Activated naive CD4-positive, alpha-beta T cell treated with anti-CD3 and anti-CD28 coated beads, Interleukin-2, amount 50 U/mL, for 72 hours (primary cell): ENCODE results near the gene SLC9A1. TPM values are rescaled to one million over a fixed set of nuclear protein-coding genes. Genes with fewer than 3 reads are reported as not detected.

Experiments
- ATAC-seq, 2 donors: fragments of 150-1000 bp; cut with Tn5 transposase; 2 replicates each; pipeline ENCODE4 v1.10.0; 2021; ENCODE audit warnings: mild to moderate bottlenecking in 2 of 2, moderate library complexity in 2 of 2
- DNase-seq, 2 donors: peaks; one replicate each; pipeline ENCODE4 v3.0.0; 2021 to 2022; ENCODE audit warnings: low spot score in 2 of 2
- H3K27ac Mint-ChIP-seq, 2 donors: one replicate each; pipeline ENCODE4 v1.8.0; 2022; ENCODE audit warnings: mild to moderate bottlenecking in 2 of 2, mixed read lengths in 2 of 2
- H3K36me3 Mint-ChIP-seq, 2 donors: one replicate each; pipeline ENCODE4 v1.8.0; 2022; ENCODE audit warnings: mixed read lengths in 2 of 2
- H3K9me3 Mint-ChIP-seq, 2 donors: one replicate each; pipeline ENCODE4 v1.8.0; 2022; ENCODE audit warnings: mixed read lengths in 2 of 2
- total RNA-seq, 2 donors: library from RNA; stranded (reverse); gene quantifications; one replicate each; pipeline ENCODE4 v1.2.3, GENCODE V29; 2022

SLC9A1 gene
- total RNA-seq, 2 donors from 2014 or later = 16.2 to 18.8 TPM

DNA sequence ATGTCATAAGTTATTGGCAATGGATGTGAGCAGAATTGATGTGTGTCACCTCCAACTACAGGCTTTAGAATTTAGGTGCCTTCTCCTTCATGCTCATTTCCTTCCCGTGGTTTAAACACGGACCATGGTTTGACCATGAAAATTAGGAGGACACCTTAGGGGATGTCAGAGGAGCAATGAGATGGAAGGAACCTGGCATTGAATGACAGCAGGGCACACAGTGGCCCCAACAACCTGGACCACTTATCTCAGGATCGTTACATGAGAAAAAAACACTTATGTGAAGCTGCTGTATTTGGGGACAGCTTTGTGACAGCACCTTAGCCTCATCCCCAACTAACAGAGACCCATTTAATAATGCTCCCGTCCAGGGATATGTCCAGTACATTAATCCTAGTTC lies 70.8 kb downstream of the SLC9A1 start:
- Mint-ChIP-seq H3K9me3 (peaks cover 0 to 5% of the 10 kb centered on the region in 2 donors), H3K27ac (no peak overlapping the region), H3K36me3 (no peaks in the 10 kb centered on the region)
- ATAC-seq (no peak), DNase-seq (no peak)

DNA sequence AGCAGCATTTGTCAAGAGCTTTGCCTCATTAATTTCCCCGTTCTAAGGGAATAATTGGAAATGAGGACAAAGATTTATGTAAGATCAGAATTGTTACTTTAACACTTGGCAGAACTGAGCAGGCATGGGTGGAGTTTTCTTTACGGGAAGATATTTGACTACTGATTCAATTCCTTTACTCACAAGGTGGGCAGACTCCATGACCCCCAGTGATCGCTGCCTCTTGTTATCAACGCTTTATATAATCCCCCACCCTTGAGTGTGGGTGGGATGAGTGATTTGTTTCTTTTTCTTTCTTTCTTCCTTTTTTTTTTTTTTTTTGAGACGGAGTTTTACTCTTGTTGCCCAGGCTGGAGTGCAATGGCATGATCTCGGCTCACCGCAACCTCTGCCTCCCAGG lies 77.0 kb downstream of the SLC9A1 start:
- Mint-ChIP-seq H3K9me3 (no peaks in the 10 kb centered on the region), H3K36me3 (no peaks in the 10 kb centered on the region), H3K27ac (no peak overlapping the region)
- ATAC-seq (no peak), DNase-seq (no peak)

DNA sequence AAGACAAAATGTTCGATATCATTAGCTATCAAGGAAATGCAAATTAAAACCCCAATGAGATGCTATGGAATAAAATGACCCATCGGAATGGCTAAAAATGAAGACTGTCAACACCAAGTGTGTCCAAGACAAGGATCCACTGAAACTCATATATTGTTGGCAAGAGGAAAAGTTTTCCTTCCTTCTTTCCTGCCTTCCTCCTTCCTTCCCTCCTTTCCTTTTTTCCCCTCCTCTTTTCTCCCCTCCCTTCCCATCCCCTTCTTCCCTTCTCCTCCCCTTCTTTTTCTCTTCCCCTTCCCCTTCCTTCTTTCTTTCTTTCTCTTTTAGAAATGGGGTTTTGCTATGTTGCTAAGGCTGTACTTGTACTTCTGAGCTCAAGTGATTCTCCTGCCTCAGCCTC lies 78.1 kb downstream of the SLC9A1 start:
- no peak for DNase-seq
- no peak for ATAC-seq
- H3K9me3 Mint-ChIP-seq = no peaks in the 10 kb centered on the region
- H3K36me3 Mint-ChIP-seq = no peaks in the 10 kb centered on the region
- H3K27ac Mint-ChIP-seq = no peak overlapping the region

DNA sequence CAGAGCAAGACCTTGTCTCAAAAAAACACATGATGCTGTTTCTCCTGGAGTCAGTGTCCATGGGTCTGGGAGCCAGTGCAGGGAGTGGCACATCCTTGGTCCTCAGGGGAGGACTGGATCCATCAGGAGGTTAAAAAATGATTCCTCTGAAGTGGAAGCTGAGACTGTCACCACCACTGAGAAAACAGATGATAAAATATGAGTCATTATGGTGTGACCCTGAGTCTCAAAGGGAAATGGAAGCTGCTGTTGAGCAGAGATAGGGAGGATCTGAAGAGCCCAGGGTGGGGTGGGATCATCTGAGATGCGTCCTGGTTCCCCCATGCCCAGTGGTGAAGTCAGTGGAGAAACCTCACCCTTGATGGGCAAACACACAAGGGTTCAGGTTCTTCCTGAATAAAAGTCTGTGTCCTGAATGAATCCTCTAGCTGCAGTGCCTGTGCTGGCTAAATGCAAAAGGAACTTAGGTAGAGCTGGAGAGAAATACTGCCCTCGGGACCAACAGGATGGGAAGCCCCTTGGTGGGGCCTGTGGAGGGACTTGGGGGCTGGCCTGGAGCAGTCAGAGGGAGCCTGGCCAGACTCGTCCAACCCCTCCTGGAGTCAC lies 80.6 kb downstream of the SLC9A1 start:
- ATAC-seq = peak; percentile 24 to 29
- no peaks in the 10 kb centered on the region for H3K36me3 Mint-ChIP-seq
- H3K27ac Mint-ChIP-seq = no peak overlapping the region
- DNase-seq = no peak
- H3K9me3 Mint-ChIP-seq = no peaks in the 10 kb centered on the region

DNA sequence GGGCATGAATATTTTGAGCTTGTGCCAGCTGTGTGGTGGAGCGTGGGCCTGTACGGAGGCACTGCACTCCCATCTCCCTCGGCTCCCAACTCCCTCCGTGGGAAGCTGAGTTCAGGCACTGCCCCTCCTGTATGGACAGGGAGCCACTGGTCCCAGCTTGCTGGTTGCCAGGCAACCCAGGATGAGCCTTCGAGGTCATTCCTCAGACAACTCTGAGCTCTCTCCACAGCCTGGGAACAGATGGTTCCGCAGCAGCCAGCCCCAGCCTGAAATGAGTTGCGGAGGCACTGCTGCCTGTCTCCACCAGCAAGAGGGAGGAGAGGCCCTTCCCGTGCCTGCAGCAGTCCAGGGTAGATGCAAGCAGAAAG lies 83.9 kb downstream of the SLC9A1 start:
- ATAC-seq (no peak), DNase-seq (no peak)
- no peaks in the 10 kb centered on the region for H3K36me3 Mint-ChIP-seq
- H3K27ac Mint-ChIP-seq = no peak overlapping the region
- H3K9me3 Mint-ChIP-seq = no peaks in the 10 kb centered on the region

DNA sequence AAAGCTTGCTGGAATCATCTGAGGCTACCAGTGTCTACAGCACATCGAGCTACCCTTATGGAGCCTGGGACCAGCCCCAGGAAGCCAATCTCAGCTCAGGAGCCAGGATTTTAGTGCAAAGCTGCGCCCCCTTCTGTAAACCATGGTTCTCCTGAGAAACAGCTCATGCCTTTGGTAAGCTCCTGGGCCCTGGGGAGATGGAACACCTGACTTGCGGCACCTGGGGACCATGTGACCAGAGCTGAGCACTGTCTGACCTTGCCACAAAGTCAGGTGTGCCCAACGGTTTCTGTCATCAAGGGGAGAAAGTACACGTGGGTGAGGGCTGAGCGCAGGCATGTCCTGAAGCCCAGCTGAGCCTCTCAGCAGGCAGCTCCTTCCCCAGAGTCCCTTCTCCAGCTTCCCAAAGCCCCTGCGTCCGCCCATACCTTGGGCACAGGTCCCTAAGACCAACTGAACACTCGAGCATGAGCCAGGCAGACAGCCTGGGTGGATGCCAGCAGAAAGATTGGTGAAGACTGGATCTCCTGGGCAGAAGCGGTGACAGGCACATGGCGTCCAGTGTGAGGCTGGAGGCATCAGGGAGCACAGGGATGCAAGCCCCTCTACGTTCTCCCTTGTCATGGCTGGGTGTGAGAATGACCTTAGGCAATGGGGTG lies 84.4 kb downstream of the SLC9A1 start:
- H3K36me3 Mint-ChIP-seq = no peaks in the 10 kb centered on the region
- no peaks in the 10 kb centered on the region for H3K9me3 Mint-ChIP-seq
- DNase-seq (no peak), ATAC-seq (no peak)
- no peak overlapping the region for H3K27ac Mint-ChIP-seq

DNA sequence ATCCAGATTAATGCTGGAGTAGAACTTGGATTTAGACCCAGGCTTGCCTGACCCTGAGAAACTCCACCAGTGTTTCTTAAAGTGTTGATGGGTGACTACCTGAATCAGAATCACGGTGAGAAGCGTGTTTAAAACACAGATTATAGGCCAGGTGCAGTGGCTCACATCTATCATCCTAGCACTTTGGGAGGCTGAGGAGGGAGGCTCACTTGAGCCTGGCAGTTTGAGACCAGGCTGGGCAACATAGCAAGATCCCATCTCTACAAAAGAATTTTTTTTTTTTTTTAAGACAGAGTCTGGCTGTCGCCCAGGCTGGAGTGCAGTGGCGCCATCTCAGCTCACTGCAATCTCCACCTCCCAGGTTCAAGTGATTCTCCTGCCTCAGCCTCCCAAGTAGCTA lies 86.0 kb downstream of the SLC9A1 start:
- ATAC-seq = no peak
- no peaks in the 10 kb centered on the region for H3K36me3 Mint-ChIP-seq
- no peak for DNase-seq
- H3K9me3 Mint-ChIP-seq = no peaks in the 10 kb centered on the region
- no peak overlapping the region for H3K27ac Mint-ChIP-seq

DNA sequence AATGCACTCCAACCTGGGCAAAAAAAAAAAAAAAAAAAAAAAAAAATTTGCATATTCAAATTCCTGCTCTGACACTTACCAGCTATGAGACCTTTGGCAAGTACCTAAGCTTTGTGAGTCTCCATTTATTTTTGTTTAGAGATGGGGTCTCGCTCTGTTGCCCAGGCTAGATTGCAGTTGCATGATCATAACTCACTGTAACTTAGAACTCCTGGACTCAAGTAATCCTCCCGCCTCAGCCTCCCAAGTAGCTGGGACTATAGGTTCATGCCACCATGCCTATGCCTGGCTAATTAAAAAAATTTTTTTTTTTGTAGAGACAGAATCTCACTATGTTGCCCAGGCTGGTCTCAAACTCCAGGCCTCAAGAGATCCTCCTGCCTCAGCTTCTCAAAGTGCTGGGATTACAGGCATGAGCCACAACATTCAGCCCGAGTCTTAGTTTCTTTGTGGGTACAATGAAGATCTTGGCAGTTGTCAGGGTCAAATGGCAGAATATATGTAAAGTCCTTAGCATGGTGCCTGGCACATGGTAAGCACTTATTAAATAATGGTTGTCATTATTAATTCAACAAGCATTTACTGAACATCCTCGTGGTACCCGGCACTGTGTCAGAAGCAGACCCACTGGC lies 88.8 kb downstream of the SLC9A1 start:
- ATAC-seq = no peak
- no peak for DNase-seq
- Mint-ChIP-seq H3K36me3 (no peaks in the 10 kb centered on the region), H3K27ac (no peak overlapping the region), H3K9me3 (no peaks in the 10 kb centered on the region)

DNA sequence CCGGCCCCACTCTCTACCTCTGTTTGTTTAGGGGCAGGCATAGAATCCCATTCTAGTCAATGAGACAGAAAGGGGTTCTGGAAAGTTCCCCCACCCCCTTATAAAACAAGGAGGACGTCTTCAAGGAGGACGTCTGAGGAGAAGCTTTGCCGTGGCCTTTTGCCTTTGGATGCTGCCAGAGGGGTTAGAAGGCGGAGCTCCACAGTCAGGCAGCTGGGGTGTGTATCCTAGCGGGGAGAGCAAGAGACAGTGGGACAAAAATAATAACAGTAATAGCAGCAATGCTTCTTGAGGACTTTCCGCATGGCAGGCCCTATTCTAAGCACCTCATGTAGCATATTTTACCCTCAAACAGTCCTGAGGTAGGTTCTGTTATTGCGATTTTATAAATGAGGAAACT lies 94.0 kb downstream of the SLC9A1 start:
- ATAC-seq (no peak), DNase-seq (no peak)
- Mint-ChIP-seq H3K9me3 (no peaks in the 10 kb centered on the region), H3K36me3 (no peaks in the 10 kb centered on the region), H3K27ac (no peak overlapping the region)

DNA sequence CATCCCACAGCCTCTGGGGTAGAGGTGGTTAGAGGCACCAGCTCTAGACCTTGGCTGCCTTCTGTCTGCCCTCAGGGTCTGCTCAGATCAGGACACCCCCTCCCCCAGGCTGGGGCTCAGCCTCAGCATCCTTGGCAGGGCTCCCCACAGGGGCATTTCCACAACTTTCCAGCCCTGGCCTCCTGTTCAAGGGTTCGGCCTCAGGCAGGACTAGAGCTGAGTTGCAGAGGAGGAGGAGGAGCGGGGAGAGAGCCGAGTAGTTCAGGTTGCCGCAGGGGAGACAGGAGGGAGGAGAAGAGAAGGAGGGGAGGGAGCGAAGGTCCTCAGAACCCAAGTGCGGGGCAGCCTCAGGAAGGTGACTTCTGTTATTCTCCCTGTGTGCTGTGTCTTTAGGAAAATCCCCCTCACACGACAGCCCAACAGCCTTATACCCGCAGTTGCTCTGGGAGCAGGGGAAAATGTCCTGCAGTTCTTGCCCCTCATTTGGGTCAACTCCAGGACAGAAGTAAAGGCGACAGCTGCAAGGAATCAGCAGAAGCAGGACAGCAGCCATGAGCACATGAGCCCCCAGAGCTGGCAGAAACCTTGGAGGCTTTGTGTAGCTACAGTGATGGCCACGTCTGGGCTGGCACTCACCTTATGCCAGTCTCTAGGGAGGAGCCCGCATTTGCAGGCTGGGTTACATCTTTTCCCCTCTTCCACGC lies 95.8 kb downstream of the SLC9A1 start:
- Mint-ChIP-seq H3K9me3 (no peaks in the 10 kb centered on the region), H3K27ac (no peak overlapping the region), H3K36me3 (no peaks in the 10 kb centered on the region)
- no peak for ATAC-seq
- DNase-seq = no peak

DNA sequence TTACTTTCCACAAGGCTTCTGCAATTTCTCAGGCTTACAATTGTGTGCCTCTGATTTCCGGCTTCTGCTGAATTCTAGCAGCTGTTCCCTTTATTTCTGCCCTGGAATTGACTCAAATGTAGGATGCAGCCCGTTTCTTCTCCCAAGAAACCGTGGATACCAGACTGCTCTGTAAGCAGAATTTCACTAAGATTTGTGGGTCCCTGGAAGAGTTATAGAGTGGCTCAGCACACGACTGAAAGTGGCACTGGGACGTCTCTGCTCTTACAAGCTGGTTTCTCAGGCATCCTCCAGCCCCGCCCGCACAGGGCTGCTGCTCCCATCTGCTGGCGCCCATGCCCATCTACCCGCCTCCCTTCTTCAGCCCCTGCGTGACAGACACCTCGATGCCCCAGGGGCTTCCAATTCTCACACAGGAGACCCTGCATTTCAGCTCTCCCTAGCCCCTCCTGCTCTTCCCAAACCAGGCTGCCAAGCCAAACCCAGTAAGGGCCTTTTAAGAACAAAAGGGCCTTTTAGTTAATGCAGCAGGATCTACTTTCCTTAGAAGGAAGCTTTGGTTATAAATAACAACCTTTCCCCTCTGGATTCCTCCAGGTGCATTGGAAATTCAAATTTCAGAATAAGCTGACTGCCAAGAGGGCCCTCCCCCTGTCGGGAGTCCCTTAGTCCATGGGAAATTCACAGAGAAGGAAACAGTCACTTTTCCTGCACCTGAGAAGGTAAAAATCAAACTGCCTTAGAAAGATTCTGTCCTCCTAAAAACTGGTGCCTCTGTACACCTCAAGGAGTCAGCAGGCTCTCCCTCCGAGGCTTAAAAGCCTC lies 96.9 kb downstream of the SLC9A1 start:
- H3K36me3 Mint-ChIP-seq = no peaks in the 10 kb centered on the region
- no peak overlapping the region for H3K27ac Mint-ChIP-seq
- DNase-seq = no peak
- ATAC-seq = no peak
- no peaks in the 10 kb centered on the region for H3K9me3 Mint-ChIP-seq

DNA sequence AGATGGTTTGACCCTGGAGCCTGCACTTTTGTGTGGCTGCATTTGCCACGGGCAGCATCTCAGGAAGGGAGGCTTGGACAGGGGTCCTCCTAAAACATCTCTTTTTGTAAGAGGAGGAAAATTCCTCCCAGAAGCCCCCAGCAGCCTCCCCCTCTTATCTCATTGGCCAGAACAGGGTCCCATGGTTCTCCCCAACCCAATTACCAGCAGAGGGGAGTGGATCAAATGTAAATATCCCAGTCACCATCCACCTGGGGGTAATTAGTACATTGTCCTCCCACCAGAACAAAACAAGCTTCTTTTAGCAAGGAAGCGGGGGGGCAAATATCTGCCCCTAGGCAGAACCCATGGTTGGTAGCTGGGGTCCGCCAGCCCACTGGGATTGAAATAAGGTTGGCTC lies 97.5 kb downstream of the SLC9A1 start:
- H3K27ac Mint-ChIP-seq = no peak overlapping the region
- ATAC-seq (no peak), DNase-seq (no peak)
- H3K36me3 Mint-ChIP-seq = no peaks in the 10 kb centered on the region
- no peaks in the 10 kb centered on the region for H3K9me3 Mint-ChIP-seq

DNA sequence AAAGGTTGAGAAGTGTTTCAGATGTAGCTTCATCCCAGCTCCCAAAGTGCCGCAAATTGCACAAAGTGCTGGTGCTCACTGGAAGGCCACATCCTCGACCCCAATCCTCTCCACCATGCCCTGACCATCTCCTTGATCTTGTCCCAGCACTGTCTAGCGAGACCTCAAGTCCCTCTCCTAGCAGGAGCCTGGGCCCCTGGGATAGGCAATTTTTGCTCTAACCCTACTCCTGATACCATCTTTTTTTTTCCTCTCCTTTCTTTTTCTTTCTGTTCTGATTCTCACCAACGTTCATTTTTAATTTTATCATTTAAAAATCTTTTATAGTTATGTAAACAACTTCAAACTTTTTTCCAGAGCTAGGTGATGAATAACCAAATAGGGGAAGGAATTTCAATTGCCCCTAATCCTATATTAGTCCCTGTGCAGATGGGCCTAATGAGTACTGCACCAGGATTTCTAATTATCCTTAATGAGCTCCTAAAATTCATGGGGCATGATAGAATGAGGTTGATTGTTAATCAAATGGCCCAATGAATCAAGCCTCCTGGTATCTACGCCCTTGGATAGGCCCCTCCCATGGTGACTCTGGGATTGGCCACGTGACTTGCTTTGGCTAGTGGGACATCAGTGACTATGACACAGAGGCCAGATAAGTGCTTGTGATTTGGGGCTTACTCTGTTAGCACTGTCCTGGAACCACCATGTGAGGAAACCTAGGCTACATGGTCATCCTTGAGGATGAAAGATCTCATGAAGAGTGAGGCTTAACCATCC lies 100.8 kb downstream of the SLC9A1 start:
- no peak overlapping the region for H3K27ac Mint-ChIP-seq
- no peaks in the 10 kb centered on the region for H3K36me3 Mint-ChIP-seq
- no peaks in the 10 kb centered on the region for H3K9me3 Mint-ChIP-seq
- ATAC-seq (no peak), DNase-seq (no peak)

DNA sequence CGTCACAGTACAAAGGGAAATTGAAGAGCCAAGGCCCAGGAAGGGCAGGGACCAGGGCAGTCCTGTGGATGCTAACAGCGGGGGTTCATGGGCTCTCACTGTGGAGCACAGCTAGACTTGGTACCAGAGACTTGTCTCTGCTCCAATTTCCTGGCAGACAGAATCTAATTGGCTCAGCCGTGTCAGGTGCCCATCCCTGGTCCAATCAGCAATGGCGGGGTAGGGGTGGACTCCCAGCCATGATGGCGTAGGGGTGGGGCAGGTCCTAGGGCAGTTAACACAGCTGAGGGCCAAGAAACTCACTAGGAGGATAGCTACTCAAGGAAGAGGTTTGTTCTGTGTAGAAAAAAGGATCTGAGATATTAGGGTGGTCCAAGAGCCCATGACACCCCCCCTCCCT lies 102.4 kb downstream of the SLC9A1 start:
- no peaks in the 10 kb centered on the region for H3K36me3 Mint-ChIP-seq
- ATAC-seq (no peak), DNase-seq (no peak)
- no peaks in the 10 kb centered on the region for H3K9me3 Mint-ChIP-seq
- H3K27ac Mint-ChIP-seq = peak overlapping the region in 1 of 2 donors; percentile 72

DNA sequence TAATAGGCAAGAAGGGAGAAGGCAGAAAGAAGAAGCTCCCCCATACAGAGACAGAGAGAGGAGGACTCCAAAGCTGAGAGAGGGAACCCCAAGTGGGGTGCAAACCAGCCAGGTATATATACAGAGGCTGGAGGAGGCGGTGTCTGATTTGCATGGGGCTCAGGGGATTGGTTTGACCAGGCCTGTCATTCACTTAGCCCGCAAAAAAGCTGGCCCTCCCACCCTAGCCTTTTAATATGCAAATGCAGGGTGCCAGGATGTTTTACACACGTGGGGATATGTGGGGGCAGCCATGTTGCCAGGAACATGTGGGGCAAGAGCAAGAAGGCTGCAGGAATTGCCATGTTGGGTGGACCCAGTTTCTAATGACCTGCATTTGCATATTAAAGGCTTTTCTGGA lies 105.3 kb downstream of the SLC9A1 start:
- DNase-seq (no peak), ATAC-seq (no peak)
- H3K9me3 Mint-ChIP-seq = no peaks in the 10 kb centered on the region

DNA sequence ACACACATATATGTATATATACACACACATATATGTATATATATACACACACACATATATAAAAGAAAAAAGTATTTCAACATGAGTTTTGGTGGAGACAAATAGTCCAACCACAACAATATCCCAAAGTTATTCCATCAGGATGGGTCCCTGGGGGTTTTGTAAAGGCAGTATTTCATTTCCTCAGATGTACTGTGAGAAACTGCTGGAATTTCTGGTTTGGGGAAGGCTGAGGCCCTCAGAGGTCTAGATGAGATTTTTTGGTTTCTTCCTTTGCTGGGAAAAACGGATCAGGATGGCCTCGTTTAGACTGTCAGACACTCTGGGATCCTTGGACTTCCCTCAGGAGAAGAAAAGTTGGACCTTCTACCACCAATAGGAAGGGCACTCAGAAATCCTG lies 105.8 kb downstream of the SLC9A1 start:
- no peaks in the 10 kb centered on the region for H3K9me3 Mint-ChIP-seq
- H3K36me3 Mint-ChIP-seq = no peaks in the 10 kb centered on the region

More for the DNA sequence above, 105.3 kb downstream of the SLC9A1 start:
- no peak overlapping the region for H3K27ac Mint-ChIP-seq
- H3K36me3 Mint-ChIP-seq = no peaks in the 10 kb centered on the region

More for the DNA sequence above, 105.8 kb downstream of the SLC9A1 start:
- H3K27ac Mint-ChIP-seq = no peak overlapping the region
- DNase-seq (no peak), ATAC-seq (no peak)
